HG02798 (cell line): ENCODE measurements around the gene PET117.
"Not testable (repeated sequence)": the region's sequence is repeated elsewhere in the genome, so short reads cannot be mapped to it uniquely, and the experiment has no call there.

Experiments used
- ATAC-seq: cut with Tn5 transposase; IDR thresholded peaks from one replicate; pipeline ENCODE4 v1.9.1; 2021; ENCODE audit warnings: mild to moderate bottlenecking; ENCODE audit not compliant: unreplicated experiment, poor library complexity

The PET117 gene

DNA sequence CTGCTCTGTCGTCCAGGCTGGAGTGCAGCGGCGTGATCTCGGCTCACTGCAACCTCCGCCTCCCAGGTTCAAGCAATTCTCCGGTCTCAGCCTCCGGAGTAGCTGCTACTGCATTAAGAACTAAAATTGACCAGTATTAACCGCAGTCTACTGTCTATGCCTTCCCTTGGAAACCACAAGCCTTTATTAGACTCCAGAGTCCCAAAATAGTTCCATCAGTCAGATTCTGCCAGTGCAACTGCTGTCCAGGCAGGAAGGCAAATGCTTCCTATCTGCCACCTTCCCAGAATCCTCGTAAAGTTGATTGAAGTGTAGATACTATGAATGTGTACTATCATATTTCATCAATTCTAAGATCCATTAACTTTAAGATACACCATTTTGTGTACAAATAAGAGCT is 16.7 kb downstream of the PET117 start:
- no peak for ATAC-seq

- ATAC-seq, result no peak
Measured at GRCh38 chr20:18156045-18156444, 18.4 kb downstream of the PET117 start.

GRCh38 chr20:18164356-18164755 is 26.7 kb downstream of the PET117 start:
- ATAC-seq, result no peak

GRCh38 chr20:18165553-18165952 is 27.9 kb downstream of the PET117 start:
- ATAC-seq, result no peak

GRCh38 chr20:18166241-18166881 is 28.7 kb downstream of the PET117 start:
- ATAC-seq, result no peak

GRCh38 chr20:18166950-18167349 is 29.3 kb downstream of the PET117 start:
- ATAC-seq, result no peak

GRCh38 chr20:18172379-18172778 is 34.7 kb downstream of the PET117 start:
- ATAC-seq, result no peak

GRCh38 chr20:18174906-18175683 is 37.4 kb downstream of the PET117 start:
- no peak for ATAC-seq

- no peak for ATAC-seq
Measured at GRCh38 chr20:18176318-18176785, 38.7 kb downstream of the PET117 start.

DNA sequence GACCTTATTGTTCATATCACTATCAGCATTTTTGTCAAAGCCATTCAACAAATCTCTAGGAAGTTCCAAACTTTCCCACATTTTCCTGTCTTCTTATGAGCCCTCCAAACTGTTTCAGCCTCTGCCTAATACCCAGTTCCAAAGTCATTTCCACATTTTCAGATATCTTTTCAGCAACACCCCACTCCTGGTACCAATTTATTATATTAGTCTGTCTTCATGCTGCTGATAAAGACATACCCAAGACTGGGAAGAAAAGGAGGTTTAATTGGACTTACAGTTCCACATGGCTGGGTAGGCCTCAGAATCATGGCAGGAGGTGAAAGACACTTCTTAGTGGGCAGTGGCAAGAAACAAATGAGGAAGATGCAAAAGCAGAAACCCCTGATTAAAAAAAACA is 42.7 kb downstream of the PET117 start:
- not testable (repeated sequence) for ATAC-seq

GRCh38 chr20:18180815-18181214 is 43.2 kb downstream of the PET117 start:
- ATAC-seq, result no peak

- no peak for ATAC-seq
Measured at GRCh38 chr20:18187020-18187419, 49.4 kb downstream of the PET117 start.

DNA sequence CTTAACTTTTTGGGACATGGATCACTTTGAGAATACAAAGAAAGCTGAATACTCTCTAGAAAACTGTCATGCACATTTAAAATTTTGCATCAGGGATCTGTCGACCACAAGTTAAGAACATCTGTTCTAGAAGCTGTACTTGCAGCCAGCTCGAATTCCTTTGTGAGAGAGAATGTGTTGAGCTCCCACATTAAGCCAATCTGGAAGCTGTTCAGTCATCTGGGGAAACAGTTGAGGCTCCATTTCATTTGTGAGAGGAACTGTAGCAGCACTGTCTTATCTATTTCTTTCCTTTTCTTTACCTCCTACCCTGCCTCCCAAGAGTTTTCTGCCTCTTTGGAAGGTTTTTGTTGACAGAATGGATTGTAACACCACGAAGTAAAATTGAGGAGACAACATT is 50.8 kb downstream of the PET117 start:
- ATAC-seq, result no peak

DNA sequence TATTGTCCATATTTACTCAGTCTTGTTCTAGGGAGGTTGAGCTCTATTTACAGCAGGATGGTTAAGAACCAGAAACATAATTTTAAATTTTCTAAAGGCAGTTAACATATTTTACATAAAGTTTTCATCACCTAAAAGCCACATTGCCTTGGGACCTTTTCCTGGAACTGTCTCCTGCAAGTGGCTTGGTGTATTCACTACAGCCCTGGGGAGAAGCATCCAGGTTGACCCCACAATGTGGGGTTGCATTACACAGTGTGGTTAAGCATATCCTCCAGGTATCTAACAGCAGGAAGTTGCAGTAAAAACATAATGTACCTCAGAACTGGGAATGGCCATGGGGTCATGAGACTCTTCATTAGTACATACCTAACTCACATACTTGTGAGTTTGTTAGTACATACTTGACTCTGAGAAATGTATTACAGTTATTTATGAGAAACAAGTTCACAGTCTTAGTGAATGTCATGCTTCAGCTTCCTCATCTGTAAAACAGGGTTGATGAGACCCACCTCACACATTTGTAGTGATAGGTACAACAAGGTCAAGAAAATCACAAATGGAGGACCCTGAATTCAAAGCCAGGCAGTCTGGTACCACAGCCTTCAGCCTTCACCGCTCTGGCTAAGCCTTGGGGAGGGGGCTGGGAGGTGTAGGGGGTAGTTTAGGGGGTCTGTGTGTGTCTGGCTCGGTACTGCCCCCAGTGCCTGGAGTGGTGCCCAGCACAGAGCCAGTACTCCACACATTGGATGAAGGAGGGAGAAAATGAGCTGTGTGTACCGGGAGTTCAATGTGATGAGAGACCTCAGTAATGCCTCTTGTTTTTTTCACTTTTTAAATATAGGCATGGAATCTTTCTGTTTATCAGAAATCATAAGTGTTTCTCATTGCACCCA is 52.9 kb downstream of the PET117 start:
- no peak for ATAC-seq

DNA sequence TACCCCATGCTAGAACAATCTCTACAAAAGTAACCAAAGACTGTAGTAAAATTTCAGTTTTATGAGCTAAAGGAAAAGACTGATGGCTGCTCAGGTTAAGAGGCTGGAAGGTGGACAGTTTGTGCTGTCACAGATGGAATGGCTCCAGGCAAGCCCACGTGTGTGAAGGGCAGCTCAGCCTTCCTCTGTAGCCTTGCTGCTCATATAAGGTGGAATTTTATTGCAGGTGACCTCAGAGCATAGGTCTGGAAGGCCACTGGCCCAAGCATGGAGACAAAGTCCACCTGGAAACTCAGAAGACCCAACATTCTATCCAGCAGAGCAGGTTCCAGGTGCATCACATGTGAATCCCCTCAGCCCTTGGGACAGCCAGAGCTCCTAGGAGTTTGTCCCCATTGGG is 53.6 kb downstream of the PET117 start:
- ATAC-seq, result no peak
